HG02943 (cell line): ENCODE results near the gene TBC1D24.

ENCODE experiments used
- ATAC-seq: cut with Tn5 transposase; IDR thresholded peaks from one replicate; pipeline ENCODE4 v1.9.1; 2021; ENCODE audit warnings: mild to moderate bottlenecking, low read depth, moderate library complexity; ENCODE audit not compliant: unreplicated experiment

Gene TBC1D24

DNA sequence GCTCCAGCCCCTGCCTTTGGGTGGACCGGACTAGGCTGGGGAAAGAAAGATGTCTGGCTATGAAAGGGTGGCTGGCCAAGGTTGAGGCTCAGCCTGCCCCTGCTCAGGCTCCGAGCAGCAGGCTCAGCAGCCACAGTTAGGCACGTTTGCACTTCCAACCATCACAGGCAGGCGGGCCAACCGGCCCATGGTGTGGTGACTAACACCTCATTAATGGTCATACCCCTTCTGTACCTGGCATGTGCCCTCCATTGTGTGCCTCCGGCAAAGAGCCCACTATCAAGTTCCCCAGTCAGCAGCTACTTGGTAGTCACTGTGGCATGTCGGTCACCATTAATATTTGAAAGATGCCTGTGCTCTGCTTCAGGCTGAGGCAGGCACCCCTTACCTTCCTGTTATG lies 6.7 kb downstream of the TBC1D24 start:
- ATAC-seq: no peak

DNA sequence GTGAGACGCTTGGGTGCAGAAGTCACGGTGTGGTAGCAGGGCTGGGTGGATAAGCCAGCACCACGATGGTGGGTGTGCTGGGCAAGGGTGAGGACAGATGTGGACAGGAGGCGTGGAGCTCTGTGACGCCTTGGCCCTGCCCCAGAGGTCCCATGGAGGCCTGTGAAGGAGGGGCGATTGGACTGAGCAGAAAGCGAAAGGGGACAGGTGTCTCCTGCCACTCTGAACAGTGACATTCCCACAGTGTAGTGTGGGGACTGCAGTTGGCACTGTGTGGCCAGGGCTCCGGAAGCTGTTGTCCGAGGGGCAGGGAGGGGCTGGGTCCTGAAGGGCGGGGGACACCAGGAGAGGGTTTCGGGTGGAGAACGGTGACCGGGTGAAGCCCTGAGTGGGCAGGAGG lies 7.3 kb downstream of the TBC1D24 start:
- ATAC-seq: no peak

DNA sequence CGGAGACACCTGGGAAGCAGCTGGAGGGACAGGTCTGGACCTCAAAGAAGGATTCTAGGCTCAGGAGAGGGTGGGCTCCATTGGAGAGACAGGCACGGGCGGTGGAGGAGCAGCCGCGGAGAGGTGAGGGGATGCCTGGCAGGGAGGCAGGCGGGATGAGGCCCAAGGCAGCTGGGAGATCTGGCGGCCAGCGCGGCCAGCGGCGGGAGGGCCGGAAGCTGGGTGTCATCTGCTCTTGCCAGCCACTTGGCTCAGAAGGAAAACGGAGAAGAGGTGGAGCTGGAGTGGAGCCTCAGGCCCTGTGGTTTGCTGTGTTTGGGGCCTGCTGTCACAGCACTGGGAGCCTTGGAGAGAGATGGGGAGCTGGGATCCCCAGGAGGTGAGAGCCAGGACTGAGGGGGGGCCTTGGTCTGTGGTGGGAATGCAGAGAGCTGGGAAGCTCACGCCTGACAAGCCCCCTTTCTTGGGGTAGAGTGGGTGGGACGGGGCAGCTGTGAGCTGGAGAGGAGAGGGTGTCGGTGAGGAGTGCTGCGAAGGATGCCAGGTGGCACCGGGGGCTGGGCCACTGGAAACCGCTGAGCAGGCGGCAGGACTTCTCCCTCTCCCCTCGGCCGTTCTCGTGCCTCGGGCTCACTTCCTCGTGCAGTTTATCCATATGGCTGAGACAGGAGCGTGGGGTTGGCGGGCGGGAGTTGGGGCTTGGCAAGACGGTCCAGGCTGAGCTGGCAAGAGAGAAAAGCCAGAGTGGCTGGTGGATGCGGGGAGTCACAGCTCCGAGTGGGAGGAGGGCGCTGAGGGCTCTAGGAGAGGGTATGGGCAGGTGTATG lies 8.0 kb downstream of the TBC1D24 start:
- ATAC-seq: no peak

DNA sequence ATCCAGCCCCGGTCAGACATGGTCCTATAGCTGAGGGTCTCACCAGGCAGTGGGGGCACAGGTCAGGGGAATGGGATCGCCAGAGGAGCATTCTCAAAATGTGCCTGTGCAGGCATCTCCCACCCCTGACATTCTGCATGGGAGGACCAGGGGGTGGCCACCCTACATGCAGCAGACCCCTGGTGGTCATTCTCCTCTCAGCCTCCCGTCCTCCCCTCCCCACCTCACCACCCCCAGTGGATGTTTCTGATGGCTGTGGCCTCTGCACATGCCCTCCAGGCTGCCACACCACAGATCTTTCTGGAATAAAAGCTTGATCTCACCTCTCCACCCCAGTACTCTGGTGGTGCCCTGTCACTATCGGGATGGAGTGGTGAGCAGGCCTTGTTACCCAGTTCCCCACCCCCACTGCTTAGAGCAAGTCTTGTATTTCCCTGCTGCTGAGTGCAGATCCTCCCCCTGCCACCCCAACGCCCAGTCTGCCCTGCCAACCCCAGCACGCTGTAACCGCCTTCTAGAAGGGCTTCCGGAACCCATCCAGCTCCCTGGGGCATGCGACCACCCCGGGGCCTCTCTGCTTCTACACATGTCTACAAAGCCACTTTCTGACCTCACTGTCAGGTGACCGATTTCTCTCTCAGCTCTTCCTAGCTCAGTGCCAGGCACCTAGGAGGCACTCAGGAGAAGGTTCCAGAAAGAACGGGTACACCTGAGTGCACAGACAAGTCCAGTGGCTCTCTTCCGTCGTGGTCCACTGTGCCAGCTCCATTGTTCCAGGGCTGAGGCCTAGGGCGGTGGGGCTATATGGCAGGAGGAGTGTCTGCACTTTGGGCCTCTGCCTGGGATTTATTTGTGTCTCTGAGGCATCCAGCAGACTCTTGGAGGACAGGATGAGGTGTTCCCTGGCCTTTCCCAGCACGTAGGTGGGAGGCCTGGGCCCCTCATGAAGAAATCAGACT lies 9.3 kb downstream of the TBC1D24 start:
- ATAC-seq: no peak

DNA sequence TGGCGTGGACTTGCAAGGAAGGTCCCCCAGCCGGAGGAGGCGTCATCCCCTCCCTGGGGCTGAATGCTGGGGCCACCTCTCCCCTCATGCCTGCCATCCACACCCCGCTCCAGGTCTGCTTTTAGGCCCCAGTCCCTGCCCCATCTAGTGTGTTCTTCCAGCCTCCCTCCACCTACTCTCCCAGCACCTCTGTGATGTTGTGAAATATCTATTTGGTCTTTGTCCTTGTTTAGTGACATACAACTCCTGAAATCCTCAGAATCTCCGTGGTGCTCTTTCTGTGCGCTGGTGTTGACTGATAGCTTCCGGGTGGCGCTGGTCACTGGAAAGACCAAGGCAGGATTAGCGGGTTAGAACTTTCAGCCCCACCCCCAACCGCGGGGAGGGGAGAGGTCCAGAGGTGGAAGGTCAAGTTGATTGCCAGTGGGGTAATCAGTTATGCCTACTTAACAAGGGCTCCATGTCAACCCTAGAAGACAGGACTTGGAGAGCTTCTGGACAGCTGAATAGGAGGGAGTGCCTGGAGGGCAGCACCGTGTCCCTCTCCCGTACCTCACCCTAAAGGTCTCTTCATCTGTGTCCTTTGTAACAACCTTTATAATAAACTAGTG lies 10.1 kb downstream of the TBC1D24 start:
- no peak for ATAC-seq

- no peak for ATAC-seq
These were observed 11.0 kb downstream of the TBC1D24 start for GRCh38 chr16:2485811-2486507.

- no peak for ATAC-seq
These were observed 12.0 kb downstream of the TBC1D24 start for GRCh38 chr16:2486645-2487516.

DNA sequence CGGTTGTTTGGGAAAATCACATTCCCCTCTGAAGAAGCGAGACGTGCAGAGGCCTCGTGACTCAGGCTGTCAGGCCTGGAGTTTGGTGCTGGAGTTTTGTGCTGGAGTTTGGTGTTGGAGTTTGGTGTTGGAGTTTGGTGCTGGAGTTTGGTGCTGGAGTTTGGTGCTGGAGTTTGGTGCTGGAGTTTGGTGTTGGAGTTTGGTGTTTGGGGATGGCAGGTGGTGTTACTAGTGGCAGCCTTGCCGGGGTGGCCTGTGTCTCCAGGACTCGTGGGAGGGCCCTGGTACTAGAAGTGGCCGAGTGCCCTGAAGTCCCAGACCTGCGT lies 12.6 kb downstream of the TBC1D24 start:
- ATAC-seq: no peak

DNA sequence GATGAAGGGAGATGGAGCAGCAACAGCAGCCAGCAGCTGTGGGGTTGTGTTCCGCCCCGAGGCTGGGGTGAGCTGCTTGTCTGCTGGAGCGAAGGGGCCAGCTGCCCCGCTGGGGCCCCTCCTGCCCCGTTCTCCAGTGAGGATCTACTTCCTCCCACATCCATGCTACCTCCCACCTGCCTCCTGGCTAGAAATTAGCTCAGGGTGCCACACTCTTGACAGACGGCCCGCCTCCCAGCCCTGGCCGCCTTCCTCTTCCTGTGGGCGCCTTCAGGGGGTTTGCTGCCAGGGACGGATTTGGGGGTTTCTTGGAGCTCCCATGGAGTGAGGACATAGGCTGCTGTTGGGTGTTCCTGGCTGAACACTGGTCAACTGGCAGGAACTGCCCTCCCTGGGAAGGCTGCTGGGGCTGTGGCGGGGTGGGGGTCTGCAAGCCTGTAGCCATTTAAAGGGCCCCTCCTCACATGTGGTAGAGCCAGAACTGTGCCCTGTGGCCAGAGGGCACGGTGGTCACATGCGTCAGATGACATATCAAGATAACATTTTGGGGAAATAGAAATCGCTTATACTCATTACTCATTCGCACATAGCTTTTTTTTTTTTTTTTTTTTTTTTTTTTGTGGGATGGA lies 13.1 kb downstream of the TBC1D24 start:
- no peak for ATAC-seq

DNA sequence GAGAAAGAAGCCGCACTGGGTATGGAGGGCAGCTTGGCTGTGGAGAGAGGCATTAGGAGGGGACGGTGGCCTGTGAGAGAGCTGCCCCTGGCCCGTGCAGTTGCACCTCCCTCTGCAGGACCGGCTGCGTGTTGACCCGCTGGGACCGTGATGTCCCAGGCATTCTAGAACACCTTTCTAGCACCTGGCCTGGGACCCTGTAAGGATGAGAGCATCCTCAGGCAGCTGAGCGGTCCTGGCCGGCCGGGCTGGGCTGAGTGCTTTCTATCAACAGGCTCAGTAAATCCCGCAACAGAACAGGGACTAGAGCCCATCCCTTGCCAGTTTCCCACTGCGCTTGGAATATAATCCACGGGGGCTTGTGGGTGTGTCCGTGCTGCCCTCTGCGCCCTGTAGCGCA lies 14.7 kb downstream of the TBC1D24 start:
- no peak for ATAC-seq

- no peak for ATAC-seq
These were observed 15.5 kb downstream of the TBC1D24 start for GRCh38 chr16:2490190-2491105.

GRCh38 chr16:2492292-2492691 lies 17.4 kb downstream of the TBC1D24 start:
- ATAC-seq: no peak

DNA sequence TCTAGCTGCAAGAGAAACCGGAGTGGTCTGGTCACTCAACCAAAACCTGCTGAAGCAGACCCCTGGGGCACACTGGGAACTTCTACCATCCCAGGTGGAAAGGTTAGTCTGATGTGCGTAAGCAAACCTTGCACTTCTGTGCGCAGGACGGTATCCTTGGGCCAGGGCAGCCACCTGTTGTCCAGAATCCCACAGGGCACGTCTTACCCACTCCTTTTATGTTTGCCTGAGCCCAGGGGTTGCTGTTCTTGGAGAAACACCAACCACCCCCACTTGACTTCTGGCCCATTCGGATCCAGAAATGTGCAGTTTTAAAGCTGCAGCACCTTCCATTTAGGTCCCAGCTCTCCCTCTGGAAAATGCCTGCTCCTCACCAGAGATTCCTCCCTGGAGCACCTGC lies 18.7 kb downstream of the TBC1D24 start:
- ATAC-seq: no peak

GRCh38 chr16:2494616-2495015 lies 19.7 kb downstream of the TBC1D24 start:
- ATAC-seq: no peak

DNA sequence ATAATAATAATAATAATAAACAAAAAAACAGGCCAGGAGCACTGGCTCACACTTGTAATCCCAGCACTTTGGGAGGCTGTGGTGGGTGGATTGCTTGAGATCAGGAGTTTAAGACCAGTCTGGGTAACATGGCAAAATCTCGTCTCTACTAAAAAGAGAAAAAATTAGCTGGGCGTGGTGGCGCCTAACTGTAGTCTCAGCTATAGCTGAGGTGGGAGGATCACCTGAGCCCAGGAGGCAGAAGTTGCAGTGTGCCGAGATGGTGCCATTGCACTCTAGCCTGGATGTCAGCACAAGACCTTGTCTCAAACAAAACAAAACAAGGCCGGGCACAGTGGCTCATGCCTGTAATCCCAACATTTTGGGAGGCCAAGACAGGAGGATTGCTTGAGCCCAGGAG lies 20.1 kb downstream of the TBC1D24 start:
- no peak for ATAC-seq

DNA sequence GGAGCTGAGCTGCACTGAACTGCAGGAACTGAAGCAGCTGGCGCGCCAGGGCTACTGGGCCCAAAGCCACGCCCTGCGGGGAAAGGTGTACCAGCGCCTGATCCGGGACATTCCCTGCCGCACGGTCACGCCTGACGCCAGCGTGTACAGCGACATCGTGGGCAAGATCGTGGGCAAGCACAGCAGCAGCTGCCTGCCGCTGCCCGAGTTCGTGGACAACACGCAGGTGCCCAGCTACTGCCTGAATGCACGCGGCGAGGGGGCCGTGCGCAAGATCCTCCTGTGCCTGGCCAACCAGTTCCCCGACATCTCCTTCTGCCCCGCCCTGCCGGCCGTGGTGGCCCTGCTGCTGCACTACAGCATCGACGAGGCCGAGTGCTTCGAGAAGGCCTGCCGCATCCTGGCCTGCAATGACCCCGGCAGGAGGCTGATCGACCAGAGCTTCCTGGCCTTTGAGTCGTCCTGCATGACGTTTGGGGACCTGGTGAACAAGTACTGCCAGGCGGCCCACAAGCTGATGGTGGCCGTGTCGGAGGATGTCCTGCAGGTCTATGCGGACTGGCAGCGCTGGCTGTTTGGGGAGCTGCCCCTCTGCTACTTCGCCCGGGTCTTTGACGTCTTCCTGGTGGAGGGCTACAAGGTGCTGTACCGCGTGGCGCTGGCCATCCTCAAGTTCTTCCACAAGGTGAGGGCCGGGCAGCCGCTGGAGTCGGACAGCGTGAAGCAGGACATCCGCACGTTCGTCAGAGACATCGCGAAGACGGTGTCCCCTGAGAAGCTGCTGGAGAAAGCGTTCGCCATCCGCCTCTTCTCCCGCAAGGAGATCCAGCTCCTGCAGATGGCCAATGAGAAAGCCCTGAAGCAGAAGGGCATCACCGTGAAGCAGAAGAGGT lies 21.5 kb downstream of the TBC1D24 start:
- ATAC-seq: no peak

GRCh38 chr16:2497116-2497630 lies 22.2 kb downstream of the TBC1D24 start:
- ATAC-seq: no peak
